Measurements from ENCODE around the gene MORN2. TPM values are rescaled to one million over a fixed set of nuclear protein-coding genes. Genes with fewer than 3 reads are reported as not detected.

MORN2 gene
- total and polyA plus RNA-seq, 2 of the 13 experiments (the other 11 are each of a cell fraction or from before 2014, with no cell fraction given), result 7.0 to 28.0 TPM

GRCh38 chr2:38911191-38911590, 35.4 kb downstream of the MORN2 start:
- TF ChIP-seq ATF2 (CRISPR knock-in tag; IDR thresholded peaks at IDR 0.05) (no peak), ZHX1 (CRISPR knock-in tag; IDR thresholded peaks at IDR 0.05; ENCODE audit: low read depth) (no peak), ATF1 (CRISPR knock-in tag; IDR thresholded peaks at IDR 0.05) (no peak), ZNF18 (CRISPR knock-in tag; IDR thresholded peaks at IDR 0.05; ENCODE audit: insufficient replicate concordance) (no peak), GTF3A (CRISPR knock-in tag; conservative IDR thresholded peaks at IDR 0.05) (no peak), ZNF775 (CRISPR knock-in tag; IDR thresholded peaks at IDR 0.05; ENCODE audit: borderline replicate concordance) (no peak), FOXM1 (CRISPR knock-in tag; IDR thresholded peaks at IDR 0.05) (no peak), ZHX2 (IDR thresholded peaks at IDR 0.05; ENCODE audit: low read depth) (no peak), ZHX2 (CRISPR knock-in tag; IDR thresholded peaks at IDR 0.05; ENCODE audit: borderline replicate concordance) (no peak)
- TF ChIP-seq, protein P1, sequence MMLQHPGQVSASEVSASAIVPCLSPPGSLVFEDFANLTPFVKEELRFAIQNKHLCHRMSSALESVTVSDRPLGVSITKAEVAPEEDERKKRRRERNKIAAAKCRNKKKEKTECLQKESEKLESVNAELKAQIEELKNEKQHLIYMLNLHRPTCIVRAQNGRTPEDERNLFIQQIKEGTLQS (CRISPR knock-in tag; IDR thresholded peaks at IDR 0.05), result no peak
- TF ChIP-seq, protein P2, sequence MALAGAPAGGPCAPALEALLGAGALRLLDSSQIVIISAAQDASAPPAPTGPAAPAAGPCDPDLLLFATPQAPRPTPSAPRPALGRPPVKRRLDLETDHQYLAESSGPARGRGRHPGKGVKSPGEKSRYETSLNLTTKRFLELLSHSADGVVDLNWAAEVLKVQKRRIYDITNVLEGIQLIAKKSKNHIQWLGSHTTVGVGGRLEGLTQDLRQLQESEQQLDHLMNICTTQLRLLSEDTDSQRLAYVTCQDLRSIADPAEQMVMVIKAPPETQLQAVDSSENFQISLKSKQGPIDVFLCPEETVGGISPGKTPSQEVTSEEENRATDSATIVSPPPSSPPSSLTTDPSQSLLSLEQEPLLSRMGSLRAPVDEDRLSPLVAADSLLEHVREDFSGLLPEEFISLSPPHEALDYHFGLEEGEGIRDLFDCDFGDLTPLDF (CRISPR knock-in tag; IDR thresholded peaks at IDR 0.05), result no peak
- FAIRE-seq (no peak), ATAC-seq (no peak), DNase-seq (ENCODE audit: low spot score) (no peak)
- Histone ChIP-seq H3K4me3 (replicated peaks in 1 of 3; ENCODE audit: insufficient read depth in 1 of 3, low read depth in 2 of 3, low read length in 3 of 3) (no peak overlapping the region), H3K79me2 (ENCODE audit: insufficient read depth, low read length) (no peaks in the 10 kb centered on the region), H3K27ac (ENCODE audit: extremely low read length, insufficient read depth, low read length) (no peak overlapping the region), H3K27me3 (ENCODE audit: control insufficient read depth in 1 of 2, insufficient read depth in 2 of 2, low read length in 2 of 2) (no peaks in the 10 kb centered on the region), H2AFZ (ENCODE audit: low read length) (no peak overlapping the region), H3K9me3 (ENCODE audit: low read length) (no peaks in the 10 kb centered on the region), H4K20me1 (ENCODE audit: insufficient read depth, low read length) (no peaks in the 10 kb centered on the region), H3K9ac (ENCODE audit: insufficient read depth, low read depth, low read length) (no peak overlapping the region), H3K4me1 (ENCODE audit: insufficient read depth, low read length) (peaks cover 28% of the 10 kb centered on the region), H3K4me2 (ENCODE audit: low read depth, low read length) (no peak overlapping the region), H3K36me3 (replicated peaks in 1 of 2; ENCODE audit: control insufficient read depth in 1 of 2, insufficient read depth in 2 of 2, low read length in 2 of 2) (no peaks in the 10 kb centered on the region)
- POLR2A ChIA-PET, result no interaction called here
- WGBS (ENCODE audit: low lambda C conversion rate), result 56% methylated on average over 1 of the region's 1 CpG
- in situ Hi-C loops (cut with HindIII; ENCODE audit: extremely low pct_ligation_motif_present, low pct_unique_long_range_greater_than_20kb) (no loop called here), intact Hi-C loops (cut with micrococcal nuclease; ENCODE audit: unreplicated experiment) (no loop called here)
- CTCF ChIA-PET (ENCODE audit: low intra/inter-chr PET ratio, low total read pairs), result no interaction called here
- no TSS peak for BruUV-seq (replicated peaks)
